ENCODE data around the gene FOXP2.

FOXP2 gene

DNA sequence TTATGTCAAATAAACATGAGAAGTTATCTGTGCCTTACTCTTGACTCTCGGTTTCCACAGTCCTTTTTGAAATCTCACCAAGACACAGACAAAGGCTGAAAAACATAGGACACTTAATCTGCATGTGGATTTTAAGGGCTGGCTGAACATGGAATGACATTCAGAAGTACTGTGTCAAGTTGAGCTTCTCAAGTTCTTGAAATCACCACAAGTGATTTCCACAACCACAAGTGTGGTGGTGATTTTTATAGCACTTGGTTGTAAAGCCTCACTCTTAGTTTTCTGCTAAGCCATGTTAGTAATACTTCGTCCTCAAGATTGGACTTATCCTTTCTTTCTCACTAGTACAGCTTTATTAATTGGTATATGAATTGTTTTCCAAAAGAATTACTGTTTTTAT, 29.6 kb downstream of the FOXP2 start:
- Histone ChIP-seq H3K9ac (ENCODE audit: low read depth in 1 of 2, low read length in 2 of 2) (no peak overlapping the region), H3K9me3 (ENCODE audit: control insufficient read depth in 1 of 2, low read length in 2 of 2) (no peaks in the 10 kb centered on the region), H3K4me1 (ENCODE audit: control insufficient read depth in 1 of 2, insufficient read depth in 2 of 2, low read length in 2 of 2) (no peaks in the 10 kb centered on the region), H3K27ac (ENCODE audit: low read depth, low read length) (no peak overlapping the region), H3K36me3 (ENCODE audit: control insufficient read depth in 1 of 2, insufficient read depth in 2 of 2, low read length in 2 of 2) (no peaks in the 10 kb centered on the region), H3K27me3 (ENCODE audit: control insufficient read depth in 1 of 2, insufficient read depth in 2 of 2, low read length in 2 of 2) (no peaks in the 10 kb centered on the region), H3K4me3 (ENCODE audit: low read depth in 1 of 2, low read length in 2 of 2) (no peak overlapping the region)

DNA sequence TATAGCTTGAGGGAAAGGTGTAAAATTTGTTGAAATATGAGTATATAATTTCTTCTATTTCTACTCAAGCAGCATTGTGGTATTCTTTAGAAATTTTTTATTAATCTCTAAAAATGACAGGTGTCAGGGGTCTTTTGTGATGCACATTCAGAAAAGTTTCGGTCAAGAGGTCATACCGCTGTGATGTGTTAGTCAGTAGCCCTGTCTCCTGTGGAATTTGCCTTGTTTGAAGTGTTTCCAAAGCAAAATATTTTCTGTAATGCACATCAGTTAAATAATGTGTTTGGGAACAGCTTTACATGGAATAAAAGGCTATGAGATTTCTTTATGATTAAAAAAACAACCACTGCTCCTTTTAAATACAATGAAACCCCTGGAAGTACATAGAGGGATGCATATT, 35.8 kb downstream of the FOXP2 start:
- Histone ChIP-seq H3K9ac (ENCODE audit: low read depth in 1 of 2, low read length in 2 of 2) (no peak overlapping the region), H3K36me3 (ENCODE audit: control insufficient read depth in 1 of 2, insufficient read depth in 2 of 2, low read length in 2 of 2) (no peaks in the 10 kb centered on the region)

DNA sequence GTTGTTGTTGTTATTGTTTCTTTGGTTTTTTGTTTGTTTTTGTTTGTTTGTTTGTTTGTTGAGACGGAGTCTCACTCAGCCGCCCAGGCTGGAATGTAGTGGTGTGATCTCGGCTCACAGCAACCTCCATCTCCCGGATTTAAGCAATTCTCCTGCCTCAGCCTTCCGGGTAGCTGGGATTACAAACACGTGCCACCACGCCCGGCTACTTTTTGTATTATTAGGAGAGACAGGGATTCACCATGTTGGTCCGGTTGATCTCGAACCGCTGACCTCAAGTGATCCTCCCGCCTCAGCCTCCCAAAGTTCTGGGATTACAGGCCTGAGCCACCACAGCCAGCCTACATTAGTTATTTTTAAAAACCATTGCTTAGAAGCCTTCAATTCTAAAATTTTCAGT, 45.0 kb downstream of the FOXP2 start:
- Histone ChIP-seq H3K9ac (ENCODE audit: low read depth in 1 of 2, low read length in 2 of 2) (no peak overlapping the region), H3K27ac (ENCODE audit: low read depth, low read length) (no peak overlapping the region), H3K36me3 (ENCODE audit: control insufficient read depth in 1 of 2, insufficient read depth in 2 of 2, low read length in 2 of 2) (no peaks in the 10 kb centered on the region), H3K9me3 (ENCODE audit: control insufficient read depth in 1 of 2, low read length in 2 of 2) (no peaks in the 10 kb centered on the region), H3K4me1 (ENCODE audit: control insufficient read depth in 1 of 2, insufficient read depth in 2 of 2, low read length in 2 of 2) (no peaks in the 10 kb centered on the region), H3K27me3 (ENCODE audit: control insufficient read depth in 1 of 2, insufficient read depth in 2 of 2, low read length in 2 of 2) (no peaks in the 10 kb centered on the region), H3K4me3 (ENCODE audit: low read depth in 1 of 2, low read length in 2 of 2) (no peak overlapping the region)

More for the DNA sequence above, 35.8 kb downstream of the FOXP2 start:
- H3K4me1 ChIP-seq (ENCODE audit: control insufficient read depth in 1 of 2, insufficient read depth in 2 of 2, low read length in 2 of 2): no peaks in the 10 kb centered on the region
- H3K9me3 ChIP-seq (ENCODE audit: control insufficient read depth in 1 of 2, low read length in 2 of 2): no peaks in the 10 kb centered on the region
- H3K27me3 ChIP-seq (ENCODE audit: control insufficient read depth in 1 of 2, insufficient read depth in 2 of 2, low read length in 2 of 2): no peaks in the 10 kb centered on the region
- no peak overlapping the region for H3K27ac ChIP-seq (ENCODE audit: low read depth, low read length)
- H3K4me3 ChIP-seq (ENCODE audit: low read depth in 1 of 2, low read length in 2 of 2): no peak overlapping the region

DNA sequence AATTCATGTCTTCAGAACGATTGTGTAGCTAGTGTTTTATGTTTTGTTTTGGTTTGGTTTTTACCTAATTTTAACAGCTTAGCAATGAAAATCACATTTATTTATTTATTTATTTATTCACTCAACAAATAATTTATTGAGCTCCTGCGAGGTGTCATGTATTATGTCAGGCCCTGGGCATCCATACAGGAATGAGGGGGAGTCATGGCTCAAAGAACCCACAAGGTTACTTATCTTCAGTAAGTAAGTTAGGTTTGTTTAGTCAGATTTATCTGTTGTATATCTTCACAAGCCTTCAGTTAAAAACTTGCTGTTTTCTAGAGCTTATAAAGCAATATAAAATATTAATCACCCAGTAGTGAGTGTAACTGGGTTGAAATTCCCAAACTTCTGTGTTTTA, 45.4 kb downstream of the FOXP2 start:
- Histone ChIP-seq H3K4me3 (ENCODE audit: low read depth in 1 of 2, low read length in 2 of 2) (no peak overlapping the region), H3K36me3 (ENCODE audit: control insufficient read depth in 1 of 2, insufficient read depth in 2 of 2, low read length in 2 of 2) (no peaks in the 10 kb centered on the region), H3K9me3 (ENCODE audit: control insufficient read depth in 1 of 2, low read length in 2 of 2) (no peaks in the 10 kb centered on the region), H3K27me3 (ENCODE audit: control insufficient read depth in 1 of 2, insufficient read depth in 2 of 2, low read length in 2 of 2) (no peaks in the 10 kb centered on the region), H3K27ac (ENCODE audit: low read depth, low read length) (no peak overlapping the region), H3K4me1 (ENCODE audit: control insufficient read depth in 1 of 2, insufficient read depth in 2 of 2, low read length in 2 of 2) (no peaks in the 10 kb centered on the region), H3K9ac (ENCODE audit: low read depth in 1 of 2, low read length in 2 of 2) (no peak overlapping the region)

DNA sequence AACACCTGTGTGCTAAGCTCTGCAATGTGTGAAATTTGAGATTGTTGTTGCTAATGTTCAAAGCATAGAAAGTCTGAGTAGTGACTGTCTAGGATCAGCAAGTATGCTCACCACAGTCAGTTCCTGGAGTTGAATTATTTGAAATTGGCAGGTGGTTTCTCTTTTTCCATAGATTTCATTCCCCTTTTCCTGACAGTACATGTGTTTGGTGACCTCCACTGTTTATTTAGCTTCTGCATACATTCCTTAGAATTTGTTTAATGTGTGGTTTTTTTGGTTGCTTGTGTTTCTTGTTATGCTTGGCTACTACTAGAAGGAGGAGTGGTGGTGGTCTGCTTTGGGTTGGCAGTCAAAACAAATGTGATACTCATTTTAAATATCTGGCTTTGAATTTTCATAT, 52.3 kb downstream of the FOXP2 start:
- H3K4me3 ChIP-seq (ENCODE audit: low read depth in 1 of 2, low read length in 2 of 2): no peak overlapping the region
- no peak overlapping the region for H3K9ac ChIP-seq (ENCODE audit: low read depth in 1 of 2, low read length in 2 of 2)
- H3K27ac ChIP-seq (ENCODE audit: low read depth, low read length): no peak overlapping the region
- H3K9me3 ChIP-seq (ENCODE audit: control insufficient read depth in 1 of 2, low read length in 2 of 2): no peaks in the 10 kb centered on the region
- H3K4me1 ChIP-seq (ENCODE audit: control insufficient read depth in 1 of 2, insufficient read depth in 2 of 2, low read length in 2 of 2): no peaks in the 10 kb centered on the region
- no peaks in the 10 kb centered on the region for H3K36me3 ChIP-seq (ENCODE audit: control insufficient read depth in 1 of 2, insufficient read depth in 2 of 2, low read length in 2 of 2)
- H3K27me3 ChIP-seq (ENCODE audit: control insufficient read depth in 1 of 2, insufficient read depth in 2 of 2, low read length in 2 of 2): no peaks in the 10 kb centered on the region

DNA sequence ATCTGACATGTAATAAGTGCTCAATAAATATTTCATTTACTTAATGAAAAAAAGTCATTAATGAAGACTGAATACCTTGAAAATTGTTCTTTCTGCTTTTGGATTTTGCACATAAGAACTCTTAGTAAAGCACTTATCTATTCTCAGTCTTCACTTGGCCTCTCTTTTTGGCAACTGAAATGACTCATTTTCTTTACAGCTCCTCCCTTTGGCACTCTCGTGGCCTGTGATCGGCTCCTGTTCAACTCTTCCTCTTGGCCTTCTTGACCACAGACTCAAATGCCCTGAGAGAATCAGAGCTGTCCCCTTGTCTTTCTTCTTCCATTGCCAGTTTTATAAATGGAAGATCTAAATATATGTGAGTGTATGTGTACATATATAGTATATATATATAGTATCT, 54.2 kb downstream of the FOXP2 start:
- no peaks in the 10 kb centered on the region for H3K4me1 ChIP-seq (ENCODE audit: control insufficient read depth in 1 of 2, insufficient read depth in 2 of 2, low read length in 2 of 2)
- no peaks in the 10 kb centered on the region for H3K36me3 ChIP-seq (ENCODE audit: control insufficient read depth in 1 of 2, insufficient read depth in 2 of 2, low read length in 2 of 2)
- no peak overlapping the region for H3K9ac ChIP-seq (ENCODE audit: low read depth in 1 of 2, low read length in 2 of 2)
- no peaks in the 10 kb centered on the region for H3K9me3 ChIP-seq (ENCODE audit: control insufficient read depth in 1 of 2, low read length in 2 of 2)
- no peaks in the 10 kb centered on the region for H3K27me3 ChIP-seq (ENCODE audit: control insufficient read depth in 1 of 2, insufficient read depth in 2 of 2, low read length in 2 of 2)
- H3K27ac ChIP-seq (ENCODE audit: low read depth, low read length): no peak overlapping the region
- H3K4me3 ChIP-seq (ENCODE audit: low read depth in 1 of 2, low read length in 2 of 2): no peak overlapping the region

DNA sequence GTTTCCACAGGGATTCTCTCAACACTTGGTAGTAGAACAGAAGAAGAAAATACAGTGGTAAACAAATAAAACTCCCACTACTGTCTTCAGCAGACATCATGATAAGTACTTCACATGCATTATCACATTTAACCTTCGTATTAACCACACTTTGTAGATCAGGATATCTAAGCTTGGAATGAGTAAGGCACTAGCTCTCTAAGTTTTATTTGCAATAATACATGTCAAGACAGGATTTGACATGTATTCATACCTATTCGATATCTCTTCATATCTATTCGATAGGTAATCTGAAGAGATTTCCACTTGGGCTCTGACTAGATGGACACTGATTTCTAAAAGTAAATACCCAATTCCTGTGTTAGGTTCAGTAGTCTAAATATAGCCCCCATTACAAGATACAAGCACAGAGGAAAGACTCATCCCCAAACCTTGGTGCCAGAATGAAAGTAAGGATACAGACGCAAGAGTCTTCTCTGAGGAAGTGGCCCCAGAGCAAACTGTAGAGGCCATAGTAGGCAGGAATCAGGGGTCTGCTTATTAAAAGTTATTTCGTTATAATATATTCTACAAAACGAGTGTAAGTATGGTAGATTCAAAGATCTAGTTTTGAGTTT, 58.4 kb downstream of the FOXP2 start:
- no peak overlapping the region for H3K9ac ChIP-seq (ENCODE audit: low read depth in 1 of 2, low read length in 2 of 2)

DNA sequence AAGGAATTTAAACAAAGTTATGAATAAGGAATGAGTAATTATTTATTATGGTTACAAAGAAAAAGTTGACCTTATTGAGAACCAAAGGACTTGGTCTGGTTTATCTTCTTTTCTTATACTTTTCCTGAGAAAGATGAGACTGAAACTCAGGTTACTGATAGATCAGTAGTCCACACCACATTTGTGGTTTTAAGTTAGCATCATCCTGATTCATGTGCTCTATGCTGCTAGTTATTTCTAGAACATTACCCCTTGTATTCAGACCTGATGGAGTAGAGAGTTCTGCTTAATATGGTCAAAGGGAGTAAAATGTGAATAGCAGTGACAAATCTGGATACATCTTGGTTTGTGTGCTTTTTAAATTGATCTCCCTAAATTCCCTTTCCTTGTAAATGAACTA, 63.8 kb downstream of the FOXP2 start:
- Histone ChIP-seq H3K4me3 (ENCODE audit: low read depth in 1 of 2, low read length in 2 of 2) (no peak overlapping the region), H3K9ac (ENCODE audit: low read depth in 1 of 2, low read length in 2 of 2) (no peak overlapping the region), H3K4me1 (ENCODE audit: control insufficient read depth in 1 of 2, insufficient read depth in 2 of 2, low read length in 2 of 2) (no peaks in the 10 kb centered on the region), H3K9me3 (ENCODE audit: control insufficient read depth in 1 of 2, low read length in 2 of 2) (no peaks in the 10 kb centered on the region), H3K27ac (ENCODE audit: low read depth, low read length) (no peak overlapping the region), H3K36me3 (ENCODE audit: control insufficient read depth in 1 of 2, insufficient read depth in 2 of 2, low read length in 2 of 2) (no peaks in the 10 kb centered on the region), H3K27me3 (ENCODE audit: control insufficient read depth in 1 of 2, insufficient read depth in 2 of 2, low read length in 2 of 2) (no peaks in the 10 kb centered on the region)

More for the DNA sequence above, 58.4 kb downstream of the FOXP2 start:
- H3K36me3 ChIP-seq (ENCODE audit: control insufficient read depth in 1 of 2, insufficient read depth in 2 of 2, low read length in 2 of 2): no peaks in the 10 kb centered on the region
- no peaks in the 10 kb centered on the region for H3K9me3 ChIP-seq (ENCODE audit: control insufficient read depth in 1 of 2, low read length in 2 of 2)
- H3K4me3 ChIP-seq (ENCODE audit: low read depth in 1 of 2, low read length in 2 of 2): no peak overlapping the region
- no peaks in the 10 kb centered on the region for H3K4me1 ChIP-seq (ENCODE audit: control insufficient read depth in 1 of 2, insufficient read depth in 2 of 2, low read length in 2 of 2)
- H3K27ac ChIP-seq (ENCODE audit: low read depth, low read length): no peak overlapping the region
- H3K27me3 ChIP-seq (ENCODE audit: control insufficient read depth in 1 of 2, insufficient read depth in 2 of 2, low read length in 2 of 2): no peaks in the 10 kb centered on the region

DNA sequence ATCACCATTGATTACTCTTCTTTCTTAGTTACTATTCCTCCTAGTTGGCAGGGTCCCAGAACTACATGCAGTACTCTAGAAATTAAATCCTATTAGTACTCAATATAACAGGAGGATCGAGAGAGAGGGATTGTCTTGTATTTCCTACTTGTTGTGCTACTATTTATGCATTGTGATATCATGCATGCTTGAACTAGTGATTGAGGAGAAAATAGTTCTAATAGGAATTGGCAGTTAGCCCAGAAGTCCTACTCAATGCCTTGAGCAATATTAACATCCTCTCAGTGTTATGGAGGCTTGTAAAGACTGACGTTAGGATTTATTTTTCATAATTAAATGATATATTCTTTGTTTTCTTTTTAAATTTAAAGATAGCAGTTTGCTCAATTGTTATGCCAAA, 67.4 kb downstream of the FOXP2 start:
- H3K4me3 ChIP-seq (ENCODE audit: low read depth in 1 of 2, low read length in 2 of 2): no peak overlapping the region
- H3K27me3 ChIP-seq (ENCODE audit: control insufficient read depth in 1 of 2, insufficient read depth in 2 of 2, low read length in 2 of 2): no peaks in the 10 kb centered on the region
- H3K27ac ChIP-seq (ENCODE audit: low read depth, low read length): no peak overlapping the region
- H3K4me1 ChIP-seq (ENCODE audit: control insufficient read depth in 1 of 2, insufficient read depth in 2 of 2, low read length in 2 of 2): no peaks in the 10 kb centered on the region
- no peak overlapping the region for H3K9ac ChIP-seq (ENCODE audit: low read depth in 1 of 2, low read length in 2 of 2)
- H3K36me3 ChIP-seq (ENCODE audit: control insufficient read depth in 1 of 2, insufficient read depth in 2 of 2, low read length in 2 of 2): no peaks in the 10 kb centered on the region
- peaks cover 3 to 5% of the 10 kb centered on the region in 2 donors for H3K9me3 ChIP-seq (ENCODE audit: control insufficient read depth in 1 of 2, low read length in 2 of 2)

DNA sequence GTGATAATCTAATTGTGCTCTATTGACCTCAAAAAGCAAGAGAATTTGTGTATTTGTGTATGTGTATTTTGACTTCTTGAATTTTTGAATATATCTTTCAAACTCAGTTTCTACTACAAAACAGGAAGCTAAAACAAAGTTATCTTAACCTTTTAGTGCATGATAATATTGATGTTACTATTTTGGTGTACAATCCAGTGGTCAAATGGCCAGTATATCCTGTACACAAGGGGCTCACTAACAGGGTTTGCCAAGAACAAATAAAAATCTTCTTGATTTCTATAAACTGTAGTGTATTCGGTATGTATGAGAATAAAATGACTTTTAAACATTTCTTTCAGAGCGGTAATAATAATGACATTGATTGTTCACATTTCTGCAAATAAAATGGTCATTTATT, 69.6 kb downstream of the FOXP2 start:
- no peak overlapping the region for H3K27ac ChIP-seq (ENCODE audit: low read depth, low read length)

DNA sequence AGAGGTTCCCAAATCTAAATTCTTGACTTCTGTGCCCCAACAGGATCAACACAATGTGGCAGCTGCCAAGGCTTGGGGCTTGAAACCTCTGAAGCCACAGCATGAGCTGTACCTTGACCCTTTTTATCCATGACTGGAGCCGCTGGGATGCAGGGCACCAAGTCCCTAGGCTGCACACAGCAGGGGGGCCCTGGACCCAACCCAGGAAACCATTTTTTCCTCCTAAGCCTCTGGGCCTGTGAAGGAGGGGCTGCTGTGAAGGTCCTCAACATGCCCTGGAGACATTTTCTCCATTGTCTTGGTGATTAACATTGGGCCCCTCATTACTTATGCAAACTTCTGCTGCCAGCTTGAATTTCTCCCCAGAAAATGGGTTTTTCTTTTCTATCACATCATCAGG, 72.6 kb downstream of the FOXP2 start:
- H3K27me3 ChIP-seq (ENCODE audit: control insufficient read depth in 1 of 2, insufficient read depth in 2 of 2, low read length in 2 of 2): no peaks in the 10 kb centered on the region
- H3K36me3 ChIP-seq (ENCODE audit: control insufficient read depth in 1 of 2, insufficient read depth in 2 of 2, low read length in 2 of 2): no peaks in the 10 kb centered on the region
- H3K9ac ChIP-seq (ENCODE audit: low read depth in 1 of 2, low read length in 2 of 2): no peak overlapping the region
- H3K4me3 ChIP-seq (ENCODE audit: low read depth in 1 of 2, low read length in 2 of 2): no peak overlapping the region
- peaks cover 3 to 8% of the 10 kb centered on the region in 2 donors for H3K9me3 ChIP-seq (ENCODE audit: control insufficient read depth in 1 of 2, low read length in 2 of 2)
- no peak overlapping the region for H3K27ac ChIP-seq (ENCODE audit: low read depth, low read length)
- no peaks in the 10 kb centered on the region for H3K4me1 ChIP-seq (ENCODE audit: control insufficient read depth in 1 of 2, insufficient read depth in 2 of 2, low read length in 2 of 2)

More for the DNA sequence above, 69.6 kb downstream of the FOXP2 start:
- H3K4me1 ChIP-seq (ENCODE audit: control insufficient read depth in 1 of 2, insufficient read depth in 2 of 2, low read length in 2 of 2): no peaks in the 10 kb centered on the region
- H3K27me3 ChIP-seq (ENCODE audit: control insufficient read depth in 1 of 2, insufficient read depth in 2 of 2, low read length in 2 of 2): no peaks in the 10 kb centered on the region
- no peaks in the 10 kb centered on the region for H3K36me3 ChIP-seq (ENCODE audit: control insufficient read depth in 1 of 2, insufficient read depth in 2 of 2, low read length in 2 of 2)
- H3K9ac ChIP-seq (ENCODE audit: low read depth in 1 of 2, low read length in 2 of 2): no peak overlapping the region
- H3K4me3 ChIP-seq (ENCODE audit: low read depth in 1 of 2, low read length in 2 of 2): no peak overlapping the region
- peaks cover 3 to 8% of the 10 kb centered on the region in 2 donors for H3K9me3 ChIP-seq (ENCODE audit: control insufficient read depth in 1 of 2, low read length in 2 of 2)
